ENCODE measurements around the gene SPATA4.

Gene SPATA4

GRCh38 chr4:176188654-176189053 lies 6.7 kb downstream of the SPATA4 start:
- DNase-seq: no peak

- no peak for DNase-seq
These were observed 7.8 kb downstream of the SPATA4 start for GRCh38 chr4:176187624-176188023.

GRCh38 chr4:176186671-176187395 lies 8.6 kb downstream of the SPATA4 start:
- no peak for DNase-seq

GRCh38 chr4:176186067-176186466 lies 9.3 kb downstream of the SPATA4 start:
- DNase-seq: no peak

- DNase-seq: no peak
These were observed 10.3 kb downstream of the SPATA4 start for GRCh38 chr4:176185051-176185450.

- no peak for DNase-seq
These were observed 32.3 kb downstream of the SPATA4 start for GRCh38 chr4:176163041-176163440.

GRCh38 chr4:176156656-176157055 lies 38.7 kb downstream of the SPATA4 start:
- no peak for DNase-seq

GRCh38 chr4:176153124-176153523 lies 42.3 kb downstream of the SPATA4 start:
- DNase-seq: no peak

GRCh38 chr4:176150704-176151103 lies 44.7 kb downstream of the SPATA4 start:
- no peak for DNase-seq

GRCh38 chr4:176150356-176150682 lies 45.1 kb downstream of the SPATA4 start:
- DNase-seq: no peak

- DNase-seq: no peak
These were observed 45.6 kb downstream of the SPATA4 start for GRCh38 chr4:176149680-176150355.

- no peak for DNase-seq
These were observed 53.1 kb downstream of the SPATA4 start for GRCh38 chr4:176142253-176142652.

GRCh38 chr4:176139518-176139917 lies 55.9 kb downstream of the SPATA4 start:
- DNase-seq: no peak

- DNase-seq: no peak
These were observed 57.8 kb downstream of the SPATA4 start for GRCh38 chr4:176137631-176138030.

- no peak for DNase-seq
These were observed 60.7 kb downstream of the SPATA4 start for GRCh38 chr4:176134670-176135069.

Data from activated CD8-positive, alpha-beta memory T cell treated with anti-CD3 and anti-CD28 coated beads for 24 hours (primary cell).